ENCODE measurements around the gene ATXN8OS. TPM values are rescaled to one million over a fixed set of nuclear protein-coding genes. Genes with fewer than 3 reads are reported as not detected.

The ATXN8OS gene
- total RNA-seq, 2 experiments from 2014 or later: not detected

GRCh38 chr13:70104481-70104880, 3.1 kb upstream of the ATXN8OS start:
- ATAC-seq (ENCODE audit: poor library complexity) (no peak), DNase-seq (no peak)
- H3K4me1 ChIP-seq (ENCODE audit: insufficient read depth, low read length): no peaks in the 10 kb centered on the region
- Mint-ChIP-seq H3K4me3 (no peak overlapping the region), H3K9me3 (peaks cover 7% of the 10 kb centered on the region), H3K36me3 (ENCODE audit: low read depth) (no peaks in the 10 kb centered on the region), H3K4me1 (ENCODE audit: low read depth) (no peaks in the 10 kb centered on the region), H3K27ac (no peak overlapping the region), H3K27me3 (no peaks in the 10 kb centered on the region)
- H3K27me3 ChIP-seq (ENCODE audit: control insufficient read depth in 1 of 2, insufficient read depth in 2 of 2, low read length in 2 of 2): no peaks in the 10 kb centered on the region
- no peaks in the 10 kb centered on the region for H3K36me3 ChIP-seq (ENCODE audit: insufficient read depth, low read length)
- peaks cover 0 to 13% of the 10 kb centered on the region in 2 experiments for H3K9me3 ChIP-seq (ENCODE audit: control insufficient read depth in 1 of 2, insufficient read depth in 1 of 2, low read length in 2 of 2)
- ChIA-PET POLR2A (no interaction called here), CTCF (no interaction called here)
- H3K4me3 ChIP-seq (ENCODE audit: low read length): no peak overlapping the region
- intact Hi-C loops (cut with DNase I, micrococcal nuclease): no loop called here
- TF ChIP-seq CTCF (IDR thresholded peaks at IDR 0.05): no peak
- H3K27ac ChIP-seq (ENCODE audit: low read depth in 1 of 2, low read length in 2 of 2): no peak overlapping the region

- Mint-ChIP-seq H3K27me3 (no peaks in the 10 kb centered on the region), H3K36me3 (ENCODE audit: low read depth) (no peaks in the 10 kb centered on the region), H3K4me3 (no peak overlapping the region), H3K4me1 (ENCODE audit: low read depth) (no peaks in the 10 kb centered on the region), H3K9me3 (peaks cover 7% of the 10 kb centered on the region), H3K27ac (no peak overlapping the region)
- peaks cover 0 to 13% of the 10 kb centered on the region in 2 experiments for H3K9me3 ChIP-seq (ENCODE audit: control insufficient read depth in 1 of 2, insufficient read depth in 1 of 2, low read length in 2 of 2)
- POLR2A ChIA-PET: no interaction called here
- TF ChIP-seq CTCF (IDR thresholded peaks at IDR 0.05): no peak
- intact Hi-C loops (cut with DNase I, micrococcal nuclease): no loop called here
- CTCF ChIA-PET: no interaction called here
- no peaks in the 10 kb centered on the region for H3K36me3 ChIP-seq (ENCODE audit: insufficient read depth, low read length)
- no peaks in the 10 kb centered on the region for H3K27me3 ChIP-seq (ENCODE audit: control insufficient read depth in 1 of 2, insufficient read depth in 2 of 2, low read length in 2 of 2)
- DNase-seq: no peak
- no peak overlapping the region for H3K4me3 ChIP-seq (ENCODE audit: low read length)
- no peak for ATAC-seq (ENCODE audit: poor library complexity)
- no peaks in the 10 kb centered on the region for H3K4me1 ChIP-seq (ENCODE audit: insufficient read depth, low read length)
- H3K27ac ChIP-seq (ENCODE audit: low read depth in 1 of 2, low read length in 2 of 2): no peak overlapping the region
Observed at GRCh38 chr13:70107125-70107497, 515 bp upstream of the ATXN8OS start.

- Histone ChIP-seq H3K27ac (ENCODE audit: low read depth in 1 of 2, low read length in 2 of 2) (no peak within 1 kb of the TSS), H3K4me3 (ENCODE audit: low read length) (no peak within 1 kb of the TSS), H3K36me3 (ENCODE audit: insufficient read depth, low read length) (no peaks in the 10 kb centered on the region), H3K9me3 (ENCODE audit: control insufficient read depth in 1 of 2, insufficient read depth in 1 of 2, low read length in 2 of 2) (peaks cover 0 to 13% of the 10 kb centered on the region in 2 experiments), H3K4me1 (ENCODE audit: insufficient read depth, low read length) (no peaks in the 10 kb centered on the region), H3K27me3 (ENCODE audit: control insufficient read depth in 1 of 2, insufficient read depth in 2 of 2, low read length in 2 of 2) (no peaks in the 10 kb centered on the region)
- ChIA-PET CTCF (no interaction called here), POLR2A (no interaction called here)
- Mint-ChIP-seq H3K36me3 (ENCODE audit: low read depth) (no peaks in the 10 kb centered on the region), H3K4me3 (no peak within 1 kb of the TSS), H3K27ac (no peak within 1 kb of the TSS), H3K4me1 (ENCODE audit: low read depth) (no peaks in the 10 kb centered on the region), H3K27me3 (no peaks in the 10 kb centered on the region), H3K9me3 (peaks cover 7% of the 10 kb centered on the region)
- intact Hi-C loops (cut with DNase I, micrococcal nuclease): no loop called here
- no peak for TF ChIP-seq CTCF (IDR thresholded peaks at IDR 0.05)
- ATAC-seq (ENCODE audit: poor library complexity) (no peak), DNase-seq (no peak)
Observed at GRCh38 chr13:70108356-70109105, 905 bp downstream of the ATXN8OS start, which contains the start of gene KLHL1. Gene KLHL1, minus strand, starts transcription at chr13:70108452. Its CDS starts 753 bp downstream, at chr13:70107699.
